Neural crest cell (in vitro differentiated cells): ENCODE measurements around the gene FGD6. TPM values are rescaled to one million over a fixed set of nuclear protein-coding genes. Genes with fewer than 3 reads are reported as not detected.
"Not testable (repeated sequence)": the region's sequence is repeated elsewhere in the genome, so short reads cannot be mapped to it uniquely, and the experiment has no call there.

Source experiments
- DNase-seq: peaks from one replicate; pipeline ENCODE4 v3.0.0; 2021; ENCODE audit warnings: low read depth, mixed read lengths, low spot score
- H3K27ac Mint-ChIP-seq: one replicate; pipeline ENCODE4 v1.8.0; 2021; ENCODE audit warnings: mild to moderate bottlenecking, mixed read lengths; ENCODE audit not compliant: unreplicated experiment
- H3K27me3 Mint-ChIP-seq: 2 replicates; pipeline ENCODE4 v1.8.0; 2021; ENCODE audit warnings: low read depth, mild to moderate bottlenecking, mixed read lengths
- H3K36me3 Mint-ChIP-seq: 2 replicates; pipeline ENCODE4 v1.8.0; 2021; ENCODE audit warnings: low read depth, mild to moderate bottlenecking, mixed read lengths
- H3K4me1 Mint-ChIP-seq: 2 replicates; pipeline ENCODE4 v1.8.0; 2021; ENCODE audit warnings: mixed read lengths
- H3K4me3 Mint-ChIP-seq: one replicate; pipeline ENCODE4 v1.8.0; 2021; ENCODE audit warnings: mild to moderate bottlenecking, mixed read lengths
- H3K9me3 Mint-ChIP-seq: 2 replicates; pipeline ENCODE4 v1.8.0; 2021; ENCODE audit warnings: mixed read lengths
- CTCF ChIP-seq: fragments of 200-600 bp; sonication (generic); conservative IDR thresholded peaks from 2 replicates; pipeline ENCODE4 v1.5.0; 2021; ENCODE audit warnings: antibody characterized with exemption, mild to moderate bottlenecking
- total RNA-seq: library from RNA; stranded (reverse); gene quantifications from 2 replicates; pipeline ENCODE4 v1.2.1, GENCODE V29; 2021

Gene FGD6
- total RNA-seq, 1 donor from 2014 or later = 17.4 TPM

GRCh38 chr12:95143621-95144205, 73.6 kb downstream of the FGD6 start:
- Mint-ChIP-seq H3K4me3 (no peak overlapping the region), H3K27ac (no peak overlapping the region), H3K36me3 (no peaks in the 10 kb centered on the region), H3K27me3 (no peaks in the 10 kb centered on the region), H3K4me1 (peaks cover 32% of the 10 kb centered on the region), H3K9me3 (no peaks in the 10 kb centered on the region)
- no peak for DNase-seq
- TF ChIP-seq CTCF = no peak

GRCh38 chr12:95142431-95143151, 74.7 kb downstream of the FGD6 start:
- Mint-ChIP-seq H3K27me3 (no peaks in the 10 kb centered on the region), H3K36me3 (peaks cover 2% of the 10 kb centered on the region), H3K9me3 (no peaks in the 10 kb centered on the region), H3K27ac (no peak overlapping the region), H3K4me3 (no peak overlapping the region), H3K4me1 (peaks cover 25% of the 10 kb centered on the region)
- DNase-seq = no peak
- TF ChIP-seq CTCF = no peak

GRCh38 chr12:95141310-95141709, 76.0 kb downstream of the FGD6 start:
- DNase-seq = no peak
- no peak for TF ChIP-seq CTCF
- H3K27ac Mint-ChIP-seq = no peak overlapping the region
- H3K36me3 Mint-ChIP-seq = peaks cover 3% of the 10 kb centered on the region
- H3K4me3 Mint-ChIP-seq = no peak overlapping the region
- H3K9me3 Mint-ChIP-seq = no peaks in the 10 kb centered on the region
- H3K4me1 Mint-ChIP-seq = peaks cover 13% of the 10 kb centered on the region
- H3K27me3 Mint-ChIP-seq = no peaks in the 10 kb centered on the region

GRCh38 chr12:95138031-95138430, 79.2 kb downstream of the FGD6 start:
- DNase-seq, H3K27ac Mint-ChIP-seq, H3K36me3 Mint-ChIP-seq, H3K4me1 Mint-ChIP-seq, H3K9me3 Mint-ChIP-seq, H3K4me3 Mint-ChIP-seq, H3K27me3 Mint-ChIP-seq: not testable (repeated sequence)

GRCh38 chr12:95136598-95136997, 80.7 kb downstream of the FGD6 start:
- DNase-seq = no peak
- H3K4me1 Mint-ChIP-seq = no peaks in the 10 kb centered on the region
- TF ChIP-seq CTCF = no peak
- H3K27me3 Mint-ChIP-seq = no peaks in the 10 kb centered on the region
- no peak overlapping the region for H3K27ac Mint-ChIP-seq
- H3K4me3 Mint-ChIP-seq = no peak overlapping the region
- peaks cover 5% of the 10 kb centered on the region for H3K36me3 Mint-ChIP-seq
- H3K9me3 Mint-ChIP-seq = no peaks in the 10 kb centered on the region

- Mint-ChIP-seq H3K4me1 (no peaks in the 10 kb centered on the region), H3K4me3 (no peak overlapping the region), H3K9me3 (no peaks in the 10 kb centered on the region), H3K36me3 (peaks cover 8% of the 10 kb centered on the region), H3K27me3 (no peaks in the 10 kb centered on the region), H3K27ac (no peak overlapping the region)
- no peak for DNase-seq
- TF ChIP-seq CTCF = no peak
Observed at GRCh38 chr12:95134085-95134484, 83.2 kb downstream of the FGD6 start.
